Thyroid gland (tissue), 4 donors: ENCODE measurements around the gene WASL. TPM values are rescaled to one million over a fixed set of nuclear protein-coding genes. Genes with fewer than 3 reads are reported as not detected.
A peak's percentile ranks its signal among the peaks of the same experiment; 100 is the strongest.

ENCODE experiments used
- DNase-seq, 2 donors: peaks; one replicate each; pipeline ENCODE4 v3.0.0-alpha.2; 2019
- H3K27ac ChIP-seq, 3 donors: fragments of 200-600 bp; sonication (generic); 1 replicate in 2 of 3; 2 replicates in 1 of 3; pipeline ENCODE4 v1.5.1; 2016 to 2019; ENCODE audit warnings: mild to moderate bottlenecking in 1 of 3, moderate library complexity in 1 of 3
- H3K27me3 ChIP-seq: fragments of 200-600 bp; sonication (generic); one replicate; pipeline ENCODE4 v1.5.1; 2019
- H3K36me3 ChIP-seq, 2 donors: fragments of 200-600 bp; sonication (generic); one replicate each; pipeline ENCODE4 v1.5.1; 2016 to 2019
- H3K4me1 ChIP-seq, 2 donors: fragments of 200-600 bp; sonication (generic); one replicate each; pipeline ENCODE4 v1.5.1; 2017 to 2019
- H3K4me3 ChIP-seq, 3 donors: fragments of 200-600 bp; sonication (generic); replicated peaks in 1 of 3; 1 replicate in 2 of 3; 2 replicates in 1 of 3; pipeline ENCODE4 v1.5.1; 2016; ENCODE audit warnings: mild to moderate bottlenecking in 1 of 3
- H3K9me3 ChIP-seq: fragments of 200-600 bp; sonication (generic); one replicate; pipeline ENCODE4 v1.5.1; 2017
- POLR2A ChIP-seq, 2 donors: fragments of 450-650 bp; IDR thresholded peaks; one replicate each; pipeline ENCODE4 v1.6.1; 2017; ENCODE audit warnings: antibody characterized with exemption in 2 of 2, mild to moderate bottlenecking in 2 of 2, moderate library complexity in 1 of 2
- WGBS, 2 donors: methylation state at CpG; one replicate each; pipeline ENCODE4 v1.1.5; 2017; 5-methylcytosine and 5-hydroxymethylcytosine counted together
- intact Hi-C: fragments of 100-400 bp; cut with DNase I; formaldehyde crosslinking; loops from one replicate; pipeline ENCODE4 v1.15.1; 2023
- total RNA-seq, 4 donors: library from RNA; depleted of rRNA; stranded (reverse); fragments of >200 nt; gene quantifications; one replicate each; pipeline ENCODE4 v1.2.3, GENCODE V29; 2016
- TF ChIP-seq, protein P1 (sequence below), 6 experiments: fragments of 200-600 bp in 3 of 6; fragments of 450-650 bp in 3 of 6; sonication (generic) in 3 of 6; IDR thresholded peaks; one replicate each; pipeline ENCODE4 v1.5.1; 2016 to 2019; ENCODE audit warnings: antibody characterized with exemption in 6 of 6, mild to moderate bottlenecking in 2 of 6, inconsistent platforms in 1 of 6, moderate library complexity in 1 of 6

The WASL gene
- total RNA-seq, 4 donors from 2014 or later: 48.1 to 61.6 (median 55.4) TPM

DNA sequence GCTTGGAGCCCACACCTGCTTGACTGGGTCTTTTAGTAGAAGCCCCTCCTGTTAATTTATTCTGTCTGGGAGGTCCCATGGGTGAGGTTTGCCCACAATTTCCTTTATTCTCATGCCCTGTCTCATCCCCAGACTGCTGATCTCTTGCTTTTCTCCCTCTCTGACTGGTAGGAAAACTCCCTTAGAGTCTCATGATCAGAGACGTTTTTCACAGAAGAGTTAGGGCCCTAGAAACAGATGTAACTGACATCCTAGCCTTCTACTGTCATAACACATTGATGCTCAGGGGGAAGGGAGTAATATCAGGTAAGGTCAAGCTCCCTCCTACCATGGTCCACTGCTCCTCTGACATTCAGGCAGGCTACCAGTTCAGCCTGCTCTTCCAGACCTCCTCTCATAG is 43.7 kb upstream of the WASL start:
- DNase-seq: peak; percentile 7 to 21
- Histone ChIP-seq H3K4me3 (no peak overlapping the region), H3K27ac (peak overlapping the region in 1 of 3 donors; percentile 6), H3K4me1 (peaks cover 15 to 17% of the 10 kb centered on the region in 2 donors), H3K9me3 (no peaks in the 10 kb centered on the region), H3K27me3 (no peaks in the 10 kb centered on the region), H3K36me3 (no peaks in the 10 kb centered on the region)
- intact Hi-C loops: loop anchor here (10.0 kb wide), 1 partner anchor 72 kb away; no protein-coding TSS in a partner anchor
- 33 to 47% methylated on average over 1 of the region's 1 CpG for WGBS, 2 donors
- TF ChIP-seq, protein P1, sequence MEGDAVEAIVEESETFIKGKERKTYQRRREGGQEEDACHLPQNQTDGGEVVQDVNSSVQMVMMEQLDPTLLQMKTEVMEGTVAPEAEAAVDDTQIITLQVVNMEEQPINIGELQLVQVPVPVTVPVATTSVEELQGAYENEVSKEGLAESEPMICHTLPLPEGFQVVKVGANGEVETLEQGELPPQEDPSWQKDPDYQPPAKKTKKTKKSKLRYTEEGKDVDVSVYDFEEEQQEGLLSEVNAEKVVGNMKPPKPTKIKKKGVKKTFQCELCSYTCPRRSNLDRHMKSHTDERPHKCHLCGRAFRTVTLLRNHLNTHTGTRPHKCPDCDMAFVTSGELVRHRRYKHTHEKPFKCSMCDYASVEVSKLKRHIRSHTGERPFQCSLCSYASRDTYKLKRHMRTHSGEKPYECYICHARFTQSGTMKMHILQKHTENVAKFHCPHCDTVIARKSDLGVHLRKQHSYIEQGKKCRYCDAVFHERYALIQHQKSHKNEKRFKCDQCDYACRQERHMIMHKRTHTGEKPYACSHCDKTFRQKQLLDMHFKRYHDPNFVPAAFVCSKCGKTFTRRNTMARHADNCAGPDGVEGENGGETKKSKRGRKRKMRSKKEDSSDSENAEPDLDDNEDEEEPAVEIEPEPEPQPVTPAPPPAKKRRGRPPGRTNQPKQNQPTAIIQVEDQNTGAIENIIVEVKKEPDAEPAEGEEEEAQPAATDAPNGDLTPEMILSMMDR (IDR thresholded peaks at IDR 0.05): no peak
- TF ChIP-seq POLR2A (IDR thresholded peaks at IDR 0.05): no peak

DNA sequence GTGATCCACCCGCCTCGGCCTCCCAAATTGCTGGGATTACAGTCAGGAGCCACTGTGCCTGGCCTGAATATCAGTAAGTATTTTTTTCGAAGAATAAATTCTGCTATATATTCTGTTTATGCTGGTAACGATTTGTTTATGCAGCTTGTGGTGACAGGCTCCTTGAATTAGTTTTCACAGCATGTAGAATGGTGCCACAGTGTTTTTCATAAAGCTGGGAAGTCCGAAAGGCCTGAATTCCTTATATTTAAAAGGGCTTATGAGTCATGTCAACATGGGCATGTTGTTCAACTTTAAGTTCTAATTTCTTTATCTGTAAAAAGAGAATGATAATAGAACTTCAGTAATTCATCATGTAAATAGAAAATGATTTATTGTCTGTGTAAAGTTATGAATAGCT is 42.2 kb upstream of the WASL start:
- WGBS, 2 donors: 94 to 96% methylated on average over 5 of the region's 5 CpGs
- DNase-seq: no peak
- no peak for TF ChIP-seq POLR2A (IDR thresholded peaks at IDR 0.05)
- TF ChIP-seq, protein P1 (IDR thresholded peaks at IDR 0.05): no peak
- Histone ChIP-seq H3K4me3 (no peak overlapping the region), H3K27ac (no peak overlapping the region), H3K4me1 (peaks cover 10 to 13% of the 10 kb centered on the region in 2 donors), H3K36me3 (no peaks in the 10 kb centered on the region), H3K27me3 (no peaks in the 10 kb centered on the region), H3K9me3 (no peaks in the 10 kb centered on the region)
- intact Hi-C loops: loop anchor here (10.0 kb wide), 1 partner anchor 74 kb away; no protein-coding TSS in a partner anchor

DNA sequence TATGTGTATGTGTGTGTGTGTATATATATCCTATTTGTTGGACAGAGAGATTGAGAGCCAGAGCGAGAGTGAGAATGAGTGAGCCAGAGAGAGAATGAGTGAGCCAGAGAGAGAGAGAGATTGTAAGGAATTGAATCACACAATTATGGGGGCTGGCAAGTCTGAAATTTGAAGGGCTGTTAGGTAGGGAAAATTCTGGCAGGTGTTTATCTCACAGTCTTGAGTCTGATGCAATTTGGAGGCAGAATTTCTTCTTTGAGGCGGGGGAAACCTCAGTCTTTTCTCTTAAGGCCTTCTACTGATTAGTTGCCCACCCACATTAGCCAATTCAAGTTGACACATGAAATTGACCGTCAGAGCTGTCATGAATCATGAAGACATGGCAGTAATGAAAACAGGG is 41.0 kb upstream of the WASL start:
- no peaks in the 10 kb centered on the region for H3K36me3 ChIP-seq
- 87 to 90% methylated on average over 3 of the region's 3 CpGs for WGBS, 2 donors
- intact Hi-C loops: loop anchor here (10.0 kb wide), 1 partner anchor 75 kb away; no protein-coding TSS in a partner anchor
- H3K4me1 ChIP-seq: peaks cover 10 to 13% of the 10 kb centered on the region in 2 donors
- no peak for DNase-seq
- no peak for TF ChIP-seq POLR2A (IDR thresholded peaks at IDR 0.05)
- TF ChIP-seq, protein P1 (IDR thresholded peaks at IDR 0.05): no peak
- H3K4me3 ChIP-seq: no peak overlapping the region
- no peaks in the 10 kb centered on the region for H3K9me3 ChIP-seq
- no peaks in the 10 kb centered on the region for H3K27me3 ChIP-seq
- H3K27ac ChIP-seq: no peak overlapping the region

DNA sequence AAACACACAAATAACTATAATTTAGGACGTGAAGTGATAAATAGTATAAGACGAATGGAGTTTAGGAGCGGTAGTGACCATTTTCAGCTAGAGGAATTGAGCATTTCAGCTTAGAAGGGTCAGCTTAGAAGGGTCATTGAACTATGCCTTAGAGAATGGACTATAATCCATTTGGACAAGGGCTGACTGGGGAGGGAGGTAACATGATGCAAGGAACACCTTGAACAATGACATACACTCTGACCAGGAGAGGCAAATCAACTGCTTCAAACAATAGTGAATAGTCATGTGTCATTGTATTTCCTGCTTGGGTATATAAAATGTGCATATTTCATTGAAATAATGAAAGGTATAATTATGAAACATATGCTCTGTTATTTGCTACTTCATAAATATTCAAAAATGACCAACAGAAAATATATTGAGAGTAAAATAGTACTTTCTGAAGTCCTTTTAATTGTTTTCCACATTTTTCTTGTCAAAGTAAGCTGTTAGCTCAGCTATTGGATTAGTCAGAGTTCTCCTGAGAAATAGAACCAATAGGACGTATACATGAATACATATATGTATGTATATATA is 40.5 kb upstream of the WASL start:
- Histone ChIP-seq H3K9me3 (no peaks in the 10 kb centered on the region), H3K36me3 (no peaks in the 10 kb centered on the region), H3K27ac (no peak overlapping the region), H3K4me1 (peaks cover 10 to 13% of the 10 kb centered on the region in 2 donors), H3K4me3 (no peak overlapping the region), H3K27me3 (no peaks in the 10 kb centered on the region)
- intact Hi-C loops: no loop called here
- DNase-seq: no peak
- no peak for TF ChIP-seq POLR2A (IDR thresholded peaks at IDR 0.05)
- TF ChIP-seq, protein P1 (IDR thresholded peaks at IDR 0.05): no peak
- WGBS, 2 donors: 93 to 95% methylated on average over 4 of the region's 4 CpGs

DNA sequence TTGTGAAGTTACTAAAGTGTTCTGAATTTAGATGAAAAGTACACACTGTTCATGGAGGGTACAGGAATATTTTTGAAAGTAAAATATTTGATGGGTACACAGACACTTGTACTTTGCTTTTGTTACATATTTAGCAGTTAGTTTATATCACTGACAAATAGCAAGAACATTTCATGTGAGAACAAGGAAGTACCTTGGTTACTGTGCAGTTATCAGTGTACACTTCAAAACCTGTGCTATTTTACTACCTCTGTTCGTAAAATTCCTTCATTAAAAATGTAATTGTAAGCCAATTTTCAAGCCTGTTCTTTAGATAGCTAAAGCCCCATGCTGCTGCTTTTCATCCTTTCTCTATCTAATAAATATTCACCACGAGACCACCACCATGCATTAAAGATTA is 39.8 kb upstream of the WASL start:
- intact Hi-C loops: no loop called here
- 89 to 92% methylated on average over 2 of the region's 2 CpGs for WGBS, 2 donors
- no peak for TF ChIP-seq POLR2A (IDR thresholded peaks at IDR 0.05)
- TF ChIP-seq, protein P1 (IDR thresholded peaks at IDR 0.05): no peak

More for the DNA sequence above, 39.8 kb upstream of the WASL start:
- Histone ChIP-seq H3K36me3 (no peaks in the 10 kb centered on the region), H3K4me1 (peaks cover 10 to 13% of the 10 kb centered on the region in 2 donors), H3K27me3 (no peaks in the 10 kb centered on the region), H3K4me3 (no peak overlapping the region), H3K27ac (no peak overlapping the region), H3K9me3 (no peaks in the 10 kb centered on the region)
- DNase-seq: no peak
